GM21515 (cell line): Measurements from ENCODE around the gene PC.
"Not testable (repeated sequence)": the region's sequence is repeated elsewhere in the genome, so short reads cannot be mapped to it uniquely, and the experiment has no call there.

Experiments used
- ATAC-seq: cut with Tn5 transposase; IDR thresholded peaks from one replicate; pipeline ENCODE4 v1.9.1; 2021; ENCODE audit not compliant: unreplicated experiment

PC gene, protein sequence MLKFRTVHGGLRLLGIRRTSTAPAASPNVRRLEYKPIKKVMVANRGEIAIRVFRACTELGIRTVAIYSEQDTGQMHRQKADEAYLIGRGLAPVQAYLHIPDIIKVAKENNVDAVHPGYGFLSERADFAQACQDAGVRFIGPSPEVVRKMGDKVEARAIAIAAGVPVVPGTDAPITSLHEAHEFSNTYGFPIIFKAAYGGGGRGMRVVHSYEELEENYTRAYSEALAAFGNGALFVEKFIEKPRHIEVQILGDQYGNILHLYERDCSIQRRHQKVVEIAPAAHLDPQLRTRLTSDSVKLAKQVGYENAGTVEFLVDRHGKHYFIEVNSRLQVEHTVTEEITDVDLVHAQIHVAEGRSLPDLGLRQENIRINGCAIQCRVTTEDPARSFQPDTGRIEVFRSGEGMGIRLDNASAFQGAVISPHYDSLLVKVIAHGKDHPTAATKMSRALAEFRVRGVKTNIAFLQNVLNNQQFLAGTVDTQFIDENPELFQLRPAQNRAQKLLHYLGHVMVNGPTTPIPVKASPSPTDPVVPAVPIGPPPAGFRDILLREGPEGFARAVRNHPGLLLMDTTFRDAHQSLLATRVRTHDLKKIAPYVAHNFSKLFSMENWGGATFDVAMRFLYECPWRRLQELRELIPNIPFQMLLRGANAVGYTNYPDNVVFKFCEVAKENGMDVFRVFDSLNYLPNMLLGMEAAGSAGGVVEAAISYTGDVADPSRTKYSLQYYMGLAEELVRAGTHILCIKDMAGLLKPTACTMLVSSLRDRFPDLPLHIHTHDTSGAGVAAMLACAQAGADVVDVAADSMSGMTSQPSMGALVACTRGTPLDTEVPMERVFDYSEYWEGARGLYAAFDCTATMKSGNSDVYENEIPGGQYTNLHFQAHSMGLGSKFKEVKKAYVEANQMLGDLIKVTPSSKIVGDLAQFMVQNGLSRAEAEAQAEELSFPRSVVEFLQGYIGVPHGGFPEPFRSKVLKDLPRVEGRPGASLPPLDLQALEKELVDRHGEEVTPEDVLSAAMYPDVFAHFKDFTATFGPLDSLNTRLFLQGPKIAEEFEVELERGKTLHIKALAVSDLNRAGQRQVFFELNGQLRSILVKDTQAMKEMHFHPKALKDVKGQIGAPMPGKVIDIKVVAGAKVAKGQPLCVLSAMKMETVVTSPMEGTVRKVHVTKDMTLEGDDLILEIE

GRCh38 chr11:66958232-66958955 is at the start of gene PC:
Gene PC, minus strand, starts transcription at chr11:66958383. Its CDS starts 86,224 bp downstream, at chr11:66872159.
- ATAC-seq: peak; percentile 92

DNA sequence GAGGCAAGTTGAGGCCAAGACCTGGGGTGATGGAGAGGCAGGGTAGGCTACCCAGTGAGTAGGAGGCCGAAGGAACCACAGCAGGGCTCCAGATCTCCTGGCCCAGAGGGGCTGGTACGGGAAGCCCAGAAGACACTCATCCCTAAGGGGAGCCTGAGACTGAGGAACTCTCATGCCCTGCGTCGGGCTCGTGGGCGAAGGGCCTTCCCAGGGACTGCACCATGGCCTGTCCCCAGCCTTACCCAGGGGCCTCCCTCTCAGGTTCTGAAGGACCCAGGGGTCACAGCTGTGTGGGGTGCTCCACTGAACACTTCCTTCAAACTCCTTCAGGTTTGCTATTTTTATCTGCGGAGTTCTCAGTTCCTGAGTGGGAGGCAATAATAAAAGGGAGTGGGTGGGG is 48.9 kb upstream of the PC start:
- no peak for ATAC-seq

DNA sequence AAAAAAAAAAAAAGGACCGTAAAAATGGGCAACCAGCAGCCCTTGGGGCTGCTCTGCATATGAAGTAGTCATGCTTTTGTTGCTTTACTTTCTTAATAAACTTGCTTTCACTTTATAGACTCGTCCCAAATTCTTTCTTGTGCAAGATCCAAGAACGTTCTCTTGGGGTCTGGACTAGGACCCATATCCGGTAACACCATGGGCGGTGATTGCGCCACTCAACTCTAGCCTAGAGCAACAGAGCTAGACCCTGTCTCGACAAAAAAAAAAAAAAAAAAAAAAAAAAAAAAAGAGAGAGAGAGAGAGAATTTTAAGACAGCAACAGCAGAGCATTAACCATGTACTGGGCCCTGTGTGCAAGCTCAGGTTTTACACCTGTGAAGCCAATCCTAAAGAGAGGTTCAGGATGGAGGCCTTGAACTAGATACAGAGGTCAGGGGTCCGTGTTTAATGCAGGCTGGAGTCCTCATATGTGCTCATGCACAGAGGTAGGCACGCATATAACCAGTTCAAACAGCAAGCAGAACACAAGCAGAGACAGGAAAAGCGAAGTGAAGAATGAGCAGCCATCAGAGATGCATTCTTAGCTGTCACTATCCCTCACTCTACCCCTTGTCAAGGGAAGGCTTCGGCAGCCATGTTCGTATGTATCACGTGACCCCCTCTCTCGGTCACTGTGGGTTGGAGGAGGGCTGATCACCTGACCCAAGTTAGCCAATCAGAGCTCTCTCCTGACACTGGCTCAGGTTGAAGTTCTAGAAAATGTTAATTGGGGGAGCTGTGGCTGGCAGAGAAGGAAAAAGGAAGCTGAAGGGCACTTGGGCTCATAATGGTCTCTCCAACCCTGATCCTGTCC is 48.1 kb upstream of the PC start:
- no peak for ATAC-seq

DNA sequence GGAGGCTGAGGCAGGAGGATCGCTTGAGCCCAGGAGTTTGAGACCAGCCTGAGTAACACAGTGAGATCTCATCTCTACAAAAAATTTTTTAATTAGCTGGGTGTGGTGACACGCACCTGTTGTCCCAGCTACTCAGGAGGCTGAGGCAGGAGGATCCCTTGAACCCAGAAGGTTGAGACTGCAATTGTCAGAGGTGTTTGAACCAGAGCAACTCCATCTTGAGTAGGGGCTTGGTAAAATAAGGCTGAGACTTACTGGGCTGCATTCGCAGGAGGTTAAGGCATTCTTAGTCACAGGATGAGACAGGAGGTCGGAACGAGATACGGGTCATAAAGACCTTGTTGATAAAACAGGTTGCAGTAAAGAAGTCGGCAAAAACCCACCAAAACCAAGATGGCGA is 47.0 kb upstream of the PC start:
- not testable (repeated sequence) for ATAC-seq

DNA sequence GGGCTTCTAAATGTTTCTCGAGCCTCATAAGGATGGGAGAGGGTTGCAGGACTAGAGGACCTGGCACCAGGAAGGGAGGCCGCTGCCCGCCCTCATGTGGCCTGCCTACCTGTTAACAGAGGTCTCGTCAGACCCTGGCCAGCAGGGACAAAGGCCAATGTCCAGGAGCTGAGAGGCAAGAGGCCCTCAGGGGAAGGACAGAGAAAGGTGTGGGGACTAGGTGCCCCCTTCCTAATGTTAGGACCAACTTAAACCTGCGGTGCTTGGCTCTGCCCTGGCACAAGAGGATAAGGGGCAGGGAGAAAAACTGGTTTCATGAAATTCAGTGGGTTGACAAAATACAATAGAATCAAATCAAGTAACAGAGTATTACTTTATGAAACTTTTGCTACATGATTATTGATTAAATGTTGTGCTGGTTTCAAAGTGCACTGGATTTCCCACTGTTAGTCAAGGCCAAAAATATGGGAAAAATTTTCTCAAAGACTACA is 44.8 kb upstream of the PC start:
- no peak for ATAC-seq

DNA sequence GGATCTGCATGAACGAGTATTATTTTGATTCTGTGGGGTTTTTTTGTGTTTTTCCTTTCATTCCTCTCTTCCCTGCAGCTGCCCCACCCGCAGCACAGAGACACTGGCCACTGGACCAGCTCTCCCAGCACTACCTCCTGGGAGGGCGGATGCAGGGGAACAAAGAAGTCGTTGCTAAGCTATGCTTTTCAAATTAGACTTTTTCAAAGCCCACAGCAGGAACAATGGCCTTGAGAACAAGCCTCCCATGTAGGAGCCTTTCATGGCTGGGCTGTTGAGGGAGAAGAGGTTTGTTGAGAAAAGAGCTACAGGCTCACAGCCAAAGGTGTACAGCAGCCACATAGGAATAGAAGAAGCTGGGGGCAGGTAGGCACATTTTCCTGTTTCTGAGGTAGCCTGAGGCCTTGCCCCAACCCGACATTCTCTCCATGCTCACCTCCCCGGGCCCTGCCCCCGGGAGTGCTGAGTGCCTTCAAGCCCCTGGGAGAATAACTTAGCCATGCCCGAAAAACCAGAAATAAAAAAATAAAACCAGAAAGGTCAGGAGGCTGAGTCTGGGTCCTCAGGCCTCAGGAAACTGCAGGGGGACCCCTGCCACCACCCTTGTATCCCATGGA is 44.2 kb upstream of the PC start:
- ATAC-seq: no peak

DNA sequence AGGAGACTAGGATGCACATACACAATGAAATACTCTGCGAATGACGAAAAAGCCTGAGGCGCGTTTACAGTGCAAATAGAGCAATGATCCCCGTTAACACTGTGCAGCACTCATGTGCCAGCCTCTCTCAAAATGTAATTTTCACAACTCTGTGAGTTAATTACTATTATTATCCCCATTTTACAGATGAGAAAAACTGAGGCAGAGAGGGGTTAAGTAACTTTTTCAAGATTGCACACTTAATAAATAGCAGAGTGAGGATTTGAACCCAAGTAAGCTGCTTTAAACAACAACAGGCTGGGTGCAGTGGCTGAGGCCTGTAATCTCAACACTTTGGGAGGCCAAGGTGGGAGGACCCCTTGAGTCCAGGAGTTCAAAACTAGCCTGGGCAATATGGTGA is 43.1 kb upstream of the PC start:
- no peak for ATAC-seq

GRCh38 chr11:66999555-66999954 is 41.4 kb upstream of the PC start:
- ATAC-seq: no peak

GRCh38 chr11:66996609-66997273 is 38.6 kb upstream of the PC start:
- no peak for ATAC-seq

- ATAC-seq: no peak
Measured at GRCh38 chr11:66992041-66992440, 33.9 kb upstream of the PC start.

- ATAC-seq: not testable (repeated sequence)
Measured at GRCh38 chr11:66989360-66989759, 31.2 kb upstream of the PC start.

DNA sequence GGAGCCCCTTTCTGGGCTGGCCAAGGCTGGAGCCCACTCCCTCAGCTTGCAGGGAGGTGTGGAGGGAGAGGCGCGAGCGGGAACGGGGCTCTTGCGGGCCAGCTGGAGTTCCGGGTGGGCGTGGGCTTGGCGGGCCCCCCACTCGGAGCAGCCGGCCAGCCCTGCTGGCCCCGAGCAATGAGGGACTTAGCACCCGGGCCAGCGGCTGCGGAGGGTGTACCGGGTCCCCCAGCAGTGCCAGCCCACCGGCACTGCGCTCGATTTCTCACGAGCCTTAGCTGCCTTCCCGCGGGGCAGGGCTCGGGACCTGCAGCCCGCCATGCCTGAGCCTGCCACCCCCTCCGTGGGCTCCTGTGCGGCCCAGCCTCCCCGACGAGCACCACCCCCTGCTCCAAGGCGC is 30.6 kb upstream of the PC start:
- not testable (repeated sequence) for ATAC-seq

DNA sequence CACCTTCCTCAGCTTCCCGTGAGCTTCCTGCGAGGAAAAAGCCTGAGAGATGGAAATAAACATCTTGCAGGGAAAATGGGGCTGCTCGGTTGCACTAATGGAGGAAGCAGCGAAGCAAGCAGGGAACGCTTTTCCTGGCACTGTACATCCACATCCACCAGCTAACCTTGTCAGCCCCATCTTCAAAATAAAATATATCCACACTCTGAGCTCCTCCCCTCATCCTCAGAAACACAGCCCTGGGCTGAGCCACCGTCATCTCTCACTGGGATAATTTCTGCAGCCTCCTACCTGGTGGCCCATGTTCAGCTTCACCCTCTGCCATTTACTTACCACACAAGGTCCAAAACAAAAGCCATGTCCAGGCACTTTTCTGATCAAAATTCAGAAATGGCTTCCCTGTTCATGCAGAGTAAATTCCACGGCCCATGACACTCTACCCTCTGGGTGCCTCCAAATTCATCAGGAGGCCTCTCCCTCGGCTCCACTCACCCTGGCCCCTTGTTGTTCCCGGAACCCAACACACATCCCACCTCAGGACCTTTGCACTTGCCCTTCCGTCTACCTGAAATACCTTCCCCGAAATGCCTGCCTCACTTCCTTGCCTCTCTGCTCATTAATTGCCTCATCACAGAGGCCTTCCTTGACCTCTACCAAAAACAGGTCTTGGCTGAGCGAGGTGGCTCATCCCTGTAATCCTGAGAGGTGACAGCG is 29.9 kb upstream of the PC start:
- no peak for ATAC-seq

GRCh38 chr11:66987158-66987620 is 29.0 kb upstream of the PC start:
- no peak for ATAC-seq

- ATAC-seq: no peak
Measured at GRCh38 chr11:66986178-66986545, 28.0 kb upstream of the PC start.

- no peak for ATAC-seq
Measured at GRCh38 chr11:66985508-66986177, 27.5 kb upstream of the PC start.

DNA sequence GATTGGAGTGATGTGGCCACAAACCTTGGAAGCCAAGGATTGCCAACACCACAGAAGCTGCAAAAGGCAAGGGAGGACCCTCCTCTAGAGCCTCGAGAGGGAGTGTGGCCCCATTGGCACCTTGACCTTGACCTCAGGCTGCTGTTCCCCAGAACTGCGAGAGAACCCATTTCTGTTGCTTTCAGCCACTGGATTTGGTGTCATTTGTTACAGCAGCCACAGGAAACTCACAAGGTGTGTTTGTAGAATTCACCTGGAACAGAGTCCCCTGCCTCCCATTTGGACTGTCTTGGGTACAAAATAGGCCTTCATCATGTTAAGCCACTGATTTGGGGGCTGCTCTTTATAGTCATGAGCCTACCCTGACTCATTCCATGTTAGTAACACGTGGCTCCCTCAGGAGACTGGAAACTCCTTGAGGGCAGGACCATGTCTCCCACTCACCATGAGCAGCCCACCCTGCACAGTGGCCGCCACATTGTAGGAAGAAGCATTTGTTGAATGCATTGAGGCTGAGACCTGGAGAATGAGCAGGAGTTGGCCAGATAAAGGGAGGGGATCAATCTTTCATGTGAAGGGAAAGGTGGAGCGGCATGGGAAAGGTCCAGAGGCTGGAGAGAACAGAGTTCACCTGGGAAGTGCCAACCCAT is 25.2 kb upstream of the PC start:
- no peak for ATAC-seq
